ENCODE results near the gene NEUROG2.
"Not testable (repeated sequence)": the region's sequence is repeated elsewhere in the genome, so short reads cannot be mapped to it uniquely, and the experiment has no call there.

Gene NEUROG2

DNA sequence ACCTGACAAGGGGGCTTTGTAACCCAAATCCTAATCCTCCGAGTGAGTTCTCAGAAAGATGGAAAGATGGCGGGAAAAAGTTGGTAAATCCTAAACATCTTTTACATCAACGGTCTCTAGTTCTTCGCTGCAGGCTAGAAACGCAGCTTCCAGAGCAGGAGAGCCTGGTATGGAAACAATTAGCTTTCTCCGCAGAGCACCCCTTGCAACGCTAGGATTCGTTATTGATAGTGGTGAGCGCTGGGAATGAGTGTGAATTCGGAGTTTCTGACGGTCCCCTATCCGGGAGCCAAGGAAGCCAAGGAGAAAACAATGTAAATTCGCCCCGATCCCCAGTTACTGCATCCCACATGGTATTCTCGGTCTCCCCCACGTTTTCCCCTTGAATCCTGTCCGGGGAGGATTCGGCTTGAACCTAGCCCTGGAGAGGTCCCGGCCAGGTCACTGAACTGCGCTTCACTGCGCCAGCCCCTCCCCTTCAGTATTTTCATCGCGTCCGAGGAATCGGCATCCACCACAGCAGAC is 4.7 kb upstream of the NEUROG2 start:
- no peak for DNase-seq

DNA sequence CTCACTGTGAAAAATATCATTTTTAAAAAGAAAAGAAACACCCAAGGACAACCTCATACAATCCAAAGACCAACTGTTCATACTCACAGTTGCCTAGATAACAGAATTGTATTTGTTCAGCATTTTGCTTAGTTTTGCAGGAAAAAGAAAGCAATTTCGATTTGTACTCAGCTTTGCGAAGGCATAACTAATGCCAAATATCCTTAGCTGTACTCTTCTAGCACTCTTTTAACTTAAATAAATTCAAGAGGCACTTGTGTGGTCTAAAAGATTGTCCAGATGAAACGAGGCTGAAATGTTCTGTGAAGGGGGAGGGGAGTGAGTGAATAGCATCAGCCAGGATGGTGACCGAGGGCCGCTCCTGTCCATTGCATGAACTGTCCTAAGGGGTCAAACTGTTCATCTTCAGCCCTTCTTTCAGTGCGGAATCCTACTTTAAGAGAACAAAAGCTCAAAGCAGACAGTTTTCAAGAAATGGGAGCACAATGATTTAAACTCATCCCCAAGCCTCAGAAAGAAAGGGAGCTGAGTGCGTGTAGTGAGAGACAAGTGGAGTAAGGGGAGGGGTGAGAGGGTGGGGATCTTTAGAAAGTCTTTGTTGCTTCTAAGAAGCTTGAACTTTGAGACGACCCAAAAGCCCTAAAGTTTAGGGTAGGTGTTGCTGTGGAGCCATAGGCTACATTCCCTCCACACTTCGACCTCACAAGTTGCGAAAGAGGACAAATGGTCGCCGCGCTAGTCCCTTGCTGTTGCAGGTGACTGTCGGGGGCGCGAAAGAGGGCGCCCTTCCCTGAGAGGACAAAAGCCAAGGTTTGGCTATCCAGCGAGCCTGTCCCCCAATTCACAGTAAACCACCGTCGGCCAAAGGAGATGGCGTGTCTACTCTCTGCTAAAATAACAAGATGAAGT is 4.0 kb upstream of the NEUROG2 start:
- no peak for DNase-seq

DNA sequence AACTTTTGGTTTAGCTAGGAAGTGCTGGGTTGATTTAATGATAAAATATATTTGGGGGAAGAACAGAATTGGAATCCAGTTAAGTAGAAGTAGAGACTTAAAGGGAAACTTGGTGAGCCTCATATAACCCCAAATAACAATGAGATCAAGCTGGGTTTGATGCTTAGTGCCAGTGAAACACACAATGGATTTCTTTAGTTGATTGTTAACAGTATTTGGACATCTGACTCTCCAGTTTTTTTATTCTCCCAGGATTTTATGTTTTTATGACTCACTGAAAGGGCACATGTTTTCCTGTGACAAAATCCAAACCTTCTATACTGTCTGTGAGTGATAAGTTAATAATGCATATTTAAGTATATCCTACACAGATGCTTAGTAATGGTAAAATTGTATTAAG is 2.7 kb upstream of the NEUROG2 start:
- no peak for DNase-seq

- DNase-seq, result no peak
Observed at GRCh38 chr4:112517911-112518310, 1.9 kb upstream of the NEUROG2 start.

DNA sequence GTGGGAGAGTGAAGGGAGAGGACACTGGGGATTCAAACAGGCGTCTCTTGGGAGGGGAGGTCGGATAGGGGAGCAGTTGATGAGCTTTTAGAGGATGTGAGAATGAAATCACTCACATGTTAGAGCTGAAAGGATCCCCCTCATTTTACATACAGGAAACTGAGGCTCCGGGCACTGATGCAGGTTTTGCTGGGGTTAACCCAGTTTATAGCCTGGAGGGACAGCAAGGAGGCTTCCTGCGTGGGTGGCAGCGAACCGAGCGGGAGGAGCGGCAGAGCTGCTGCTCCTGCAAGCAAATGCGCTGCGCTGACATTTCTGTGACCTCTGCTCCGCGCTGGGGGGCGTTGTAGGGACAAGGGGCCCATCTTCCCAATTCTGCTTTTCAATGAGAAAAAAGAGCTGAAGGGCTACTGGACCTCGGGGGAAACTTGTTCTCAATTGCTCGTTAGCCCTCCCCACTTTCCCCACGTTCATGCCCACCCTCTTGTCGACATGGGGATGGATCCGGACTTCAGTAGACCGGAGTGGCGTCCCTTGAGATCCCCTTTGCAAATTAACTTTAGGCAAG is 1.2 kb upstream of the NEUROG2 start:
- no peak for DNase-seq

DNA sequence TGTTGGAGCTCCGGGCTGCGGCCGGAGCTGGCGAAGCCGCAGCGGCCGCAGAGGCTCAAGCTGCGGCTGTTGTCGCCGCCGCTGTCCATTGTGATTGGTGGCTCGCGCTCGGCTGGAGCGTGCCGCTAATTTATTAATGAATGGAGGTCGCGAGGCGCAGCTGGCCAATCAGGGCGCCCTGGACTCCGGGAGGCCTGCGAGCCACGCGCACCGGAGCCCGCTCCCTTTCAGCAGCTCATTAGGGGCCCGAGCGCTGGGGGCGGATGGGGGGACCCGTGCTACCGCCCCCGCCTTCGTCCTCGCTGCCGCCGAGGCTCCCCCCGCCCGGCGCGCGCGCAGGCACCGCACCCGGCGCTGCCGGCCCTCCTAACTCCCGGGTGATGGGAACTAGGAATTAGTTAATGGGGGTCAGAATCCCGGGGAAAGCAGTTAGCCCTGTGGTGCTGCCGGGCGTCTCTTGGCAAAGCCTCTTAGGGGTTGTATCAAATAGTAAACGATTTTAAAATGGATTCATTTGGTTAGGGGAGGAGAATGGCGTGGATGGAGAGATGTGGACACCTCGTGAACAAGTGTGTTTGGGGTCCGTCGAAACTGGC is 589 bp upstream of the NEUROG2 start:
- no peak for DNase-seq

- DNase-seq, result no peak
Observed at GRCh38 chr4:112515198-112516065, 548 bp downstream of the NEUROG2 start.

- no peak for DNase-seq
Observed at GRCh38 chr4:112514647-112515197, 1.3 kb downstream of the NEUROG2 start.

DNA sequence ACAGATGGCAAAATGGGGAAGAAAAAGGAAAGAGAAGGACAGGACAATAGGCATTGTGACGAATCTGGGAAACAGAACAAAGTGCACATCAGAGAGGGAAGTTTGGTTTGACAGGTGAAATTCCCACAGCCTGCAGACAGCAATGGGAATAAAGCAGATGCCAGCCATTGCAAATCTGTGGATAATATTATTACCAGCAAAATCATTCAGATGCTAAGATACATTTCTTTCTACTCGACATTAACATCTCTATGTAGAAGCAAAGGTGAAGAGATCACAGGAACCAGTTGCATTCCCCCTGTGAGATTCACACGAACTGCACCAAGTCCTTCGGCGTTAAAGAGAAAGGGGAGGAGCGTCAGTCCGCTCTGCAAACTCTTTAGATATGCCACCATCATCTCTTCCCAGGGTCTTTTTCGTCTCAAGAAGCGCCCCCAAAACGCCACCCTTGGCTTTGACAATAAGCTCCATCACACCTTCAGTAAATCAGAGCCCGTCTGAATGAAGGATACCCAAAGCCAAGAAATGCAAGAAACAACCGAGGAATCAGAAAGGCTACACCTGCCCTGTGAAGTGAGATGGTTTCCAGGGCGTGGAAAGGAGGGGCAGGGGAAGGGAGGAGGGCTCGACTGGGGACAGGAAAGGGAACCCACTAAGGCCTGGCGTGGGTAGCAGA is 1.9 kb downstream of the NEUROG2 start:
- DNase-seq, result no peak

DNA sequence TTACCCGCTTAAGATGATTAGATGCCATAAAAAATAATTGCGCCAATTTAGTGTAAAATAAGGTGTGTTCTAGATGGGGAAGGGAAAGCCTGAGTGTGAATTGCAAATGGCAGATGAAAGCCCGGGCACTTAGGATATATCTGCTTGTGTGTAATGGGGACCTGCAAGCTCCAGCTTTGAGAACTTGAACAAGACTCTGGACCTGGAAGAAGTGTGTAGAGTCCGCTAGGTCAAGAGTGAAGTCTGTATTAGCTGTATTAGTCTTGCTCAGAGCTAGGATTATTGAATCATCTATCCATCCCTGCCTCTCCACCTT is 4.2 kb downstream of the NEUROG2 start:
- no peak for DNase-seq

GRCh38 chr4:112511093-112511802 is 4.7 kb downstream of the NEUROG2 start:
- DNase-seq, result no peak

GRCh38 chr4:112510291-112511092 is 5.5 kb downstream of the NEUROG2 start:
- no peak for DNase-seq

- no peak for DNase-seq
Observed at GRCh38 chr4:112509243-112510141, 6.5 kb downstream of the NEUROG2 start.

GRCh38 chr4:112508356-112508755 is 7.6 kb downstream of the NEUROG2 start:
- DNase-seq, result no peak

- DNase-seq, result no peak
Observed at GRCh38 chr4:112504807-112505206, 11.2 kb downstream of the NEUROG2 start.

GRCh38 chr4:112502871-112503270 is 13.1 kb downstream of the NEUROG2 start:
- DNase-seq, result no peak

GRCh38 chr4:112492321-112492720 is 23.7 kb downstream of the NEUROG2 start:
- DNase-seq, result no peak

DNA sequence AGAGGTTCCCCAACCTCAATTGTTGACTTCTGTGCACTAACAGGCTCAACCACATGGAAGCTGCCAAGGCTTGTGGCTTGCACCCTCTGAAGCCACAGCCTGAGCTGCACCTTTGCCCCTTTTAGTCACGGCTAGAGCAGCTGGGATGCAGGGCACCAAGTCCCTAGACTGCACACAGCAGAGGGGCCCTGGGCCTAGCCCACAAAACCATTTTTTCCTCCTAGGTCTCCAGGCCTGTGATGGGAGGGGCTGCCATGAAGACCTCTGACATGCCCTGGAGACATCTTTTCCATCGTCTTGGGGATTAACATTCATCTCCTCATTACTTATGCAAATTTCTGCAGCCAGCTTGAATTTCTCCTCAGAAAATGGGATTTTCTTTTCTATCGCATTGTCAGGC is 25.2 kb downstream of the NEUROG2 start:
- DNase-seq, result not testable (repeated sequence)

DNA sequence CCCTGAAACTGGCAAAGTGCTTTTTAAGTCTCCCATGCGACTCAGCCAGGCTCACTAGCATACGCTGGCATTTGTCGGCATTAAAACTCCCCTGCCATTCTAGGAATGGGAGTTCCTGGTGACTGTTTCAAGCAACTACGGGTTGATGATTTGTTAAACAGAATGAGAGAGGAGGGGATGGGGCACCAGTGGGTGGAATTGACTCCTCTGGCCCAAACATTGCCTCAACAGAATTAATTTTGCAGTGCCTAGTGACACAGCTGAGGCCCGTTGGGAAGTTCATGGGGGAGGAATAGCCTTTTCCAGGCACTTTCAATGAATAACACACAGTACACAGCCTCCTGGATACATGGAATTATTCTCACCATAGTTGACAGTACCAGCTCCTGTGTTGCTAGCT is 30.1 kb downstream of the NEUROG2 start:
- DNase-seq, result no peak

GRCh38 chr4:112473985-112474384 is 42.0 kb downstream of the NEUROG2 start:
- DNase-seq, result no peak

Measured in CD4-positive, alpha-beta T cell treated with Interferon gamma for 1 hour (primary cell).